Stimulated activated CD8-positive, alpha-beta memory T cell treated with anti-CD3 and anti-CD28 coated beads, Interleukin-15, amount 100 ng/mL, for 48 hours (primary cell): ENCODE data around the gene SFTPB.
"Not testable (repeated sequence)": the region's sequence is repeated elsewhere in the genome, so short reads cannot be mapped to it uniquely, and the experiment has no call there.

Experiments
- DNase-seq, 2 donors: peaks; one replicate each; pipeline ENCODE4 v3.0.0-alpha.2; 2020; ENCODE audit warnings: low read depth in 2 of 2

The SFTPB gene

GRCh38 chr2:85675866-85676548, 8.0 kb upstream of the SFTPB start:
- no peak for DNase-seq

- no peak for DNase-seq
These were observed 7.4 kb upstream of the SFTPB start for GRCh38 chr2:85675427-85675826.

- DNase-seq: no peak
These were observed 6.4 kb upstream of the SFTPB start for GRCh38 chr2:85674417-85674816.

GRCh38 chr2:85673716-85674375, 5.8 kb upstream of the SFTPB start:
- DNase-seq: no peak

- DNase-seq: no peak
These were observed 4.5 kb upstream of the SFTPB start for GRCh38 chr2:85672456-85672855.

- not testable (repeated sequence) for DNase-seq
These were observed 2.4 kb upstream of the SFTPB start for GRCh38 chr2:85670416-85670815.

- no peak for DNase-seq
These were observed 1.6 kb upstream of the SFTPB start for GRCh38 chr2:85669549-85669948.

- no peak for DNase-seq
These were observed 801 bp upstream of the SFTPB start for GRCh38 chr2:85668857-85669142.

- DNase-seq: no peak
These were observed 414 bp downstream of the SFTPB start for GRCh38 chr2:85667561-85668008.

- no peak for DNase-seq
These were observed 1.3 kb downstream of the SFTPB start for GRCh38 chr2:85666435-85667316.

GRCh38 chr2:85666016-85666415, 2.0 kb downstream of the SFTPB start:
- DNase-seq: no peak

GRCh38 chr2:85665264-85665937, 2.6 kb downstream of the SFTPB start:
- DNase-seq: no peak

GRCh38 chr2:85663594-85664565, 4.1 kb downstream of the SFTPB start:
- DNase-seq: no peak

GRCh38 chr2:85662899-85663593, 5.0 kb downstream of the SFTPB start:
- no peak for DNase-seq

- DNase-seq: no peak
These were observed 6.7 kb downstream of the SFTPB start for GRCh38 chr2:85661139-85661858.

- DNase-seq: no peak
These were observed 7.3 kb downstream of the SFTPB start for GRCh38 chr2:85660725-85661124.

GRCh38 chr2:85660301-85660700, 7.7 kb downstream of the SFTPB start:
- DNase-seq: not testable (repeated sequence)

- no peak for DNase-seq
These were observed 8.5 kb downstream of the SFTPB start for GRCh38 chr2:85659324-85659981.

GRCh38 chr2:85657399-85657798, 10.6 kb downstream of the SFTPB start:
- DNase-seq: not testable (repeated sequence)
